ENCODE measurements around the gene CLTB. TPM values are rescaled to one million over a fixed set of nuclear protein-coding genes. Genes with fewer than 3 reads are reported as not detected.

The CLTB gene
- total RNA-seq, 1 donor = 76.5 TPM

DNA sequence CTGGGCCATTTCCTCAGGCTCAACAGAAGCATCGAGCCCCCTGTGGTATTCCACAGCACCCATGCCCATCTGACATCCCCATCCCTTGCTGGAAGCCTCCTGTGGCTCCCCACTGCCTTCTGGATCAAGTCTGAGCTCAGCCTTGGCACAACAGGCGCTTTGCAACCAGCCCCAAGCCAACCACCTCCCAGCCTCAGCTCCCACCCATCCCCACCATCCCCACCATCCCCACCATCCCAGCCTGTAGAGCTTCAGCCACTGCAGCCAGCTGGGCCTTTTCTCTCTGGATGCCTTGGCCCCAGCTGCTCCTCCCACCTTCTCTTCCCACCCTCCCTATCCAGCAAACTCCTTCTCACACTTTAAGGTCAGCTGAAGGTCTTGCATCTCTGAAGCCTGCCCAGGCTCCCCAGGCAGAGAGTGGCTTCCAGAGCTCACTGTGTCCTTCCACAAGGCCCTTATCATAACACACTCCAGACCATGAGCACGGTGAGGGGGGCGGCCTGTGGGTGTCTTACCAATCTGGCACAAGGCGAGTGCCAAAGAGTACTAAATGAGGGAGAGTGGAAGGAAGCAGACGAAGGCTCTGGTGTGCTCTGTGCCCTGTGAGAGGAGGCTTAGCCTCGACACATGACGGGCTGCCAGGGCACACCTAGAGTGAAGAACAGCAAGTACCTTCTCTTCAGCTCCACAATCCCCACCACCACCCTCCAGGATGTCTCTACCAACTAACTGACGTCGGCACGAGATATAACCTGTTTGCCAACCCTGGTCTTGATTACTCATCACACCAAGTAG lies 21.3 kb downstream of the CLTB start:
- H3K4me3 ChIP-seq (ENCODE audit: low read depth, low read length) = no peak overlapping the region
- TF ChIP-seq, protein P1, sequence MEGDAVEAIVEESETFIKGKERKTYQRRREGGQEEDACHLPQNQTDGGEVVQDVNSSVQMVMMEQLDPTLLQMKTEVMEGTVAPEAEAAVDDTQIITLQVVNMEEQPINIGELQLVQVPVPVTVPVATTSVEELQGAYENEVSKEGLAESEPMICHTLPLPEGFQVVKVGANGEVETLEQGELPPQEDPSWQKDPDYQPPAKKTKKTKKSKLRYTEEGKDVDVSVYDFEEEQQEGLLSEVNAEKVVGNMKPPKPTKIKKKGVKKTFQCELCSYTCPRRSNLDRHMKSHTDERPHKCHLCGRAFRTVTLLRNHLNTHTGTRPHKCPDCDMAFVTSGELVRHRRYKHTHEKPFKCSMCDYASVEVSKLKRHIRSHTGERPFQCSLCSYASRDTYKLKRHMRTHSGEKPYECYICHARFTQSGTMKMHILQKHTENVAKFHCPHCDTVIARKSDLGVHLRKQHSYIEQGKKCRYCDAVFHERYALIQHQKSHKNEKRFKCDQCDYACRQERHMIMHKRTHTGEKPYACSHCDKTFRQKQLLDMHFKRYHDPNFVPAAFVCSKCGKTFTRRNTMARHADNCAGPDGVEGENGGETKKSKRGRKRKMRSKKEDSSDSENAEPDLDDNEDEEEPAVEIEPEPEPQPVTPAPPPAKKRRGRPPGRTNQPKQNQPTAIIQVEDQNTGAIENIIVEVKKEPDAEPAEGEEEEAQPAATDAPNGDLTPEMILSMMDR (IDR thresholded peaks at IDR 0.05; ENCODE audit: insufficient read depth, low read length) = no peak
- DNase-seq (ENCODE audit: low read depth) = no peak

DNA sequence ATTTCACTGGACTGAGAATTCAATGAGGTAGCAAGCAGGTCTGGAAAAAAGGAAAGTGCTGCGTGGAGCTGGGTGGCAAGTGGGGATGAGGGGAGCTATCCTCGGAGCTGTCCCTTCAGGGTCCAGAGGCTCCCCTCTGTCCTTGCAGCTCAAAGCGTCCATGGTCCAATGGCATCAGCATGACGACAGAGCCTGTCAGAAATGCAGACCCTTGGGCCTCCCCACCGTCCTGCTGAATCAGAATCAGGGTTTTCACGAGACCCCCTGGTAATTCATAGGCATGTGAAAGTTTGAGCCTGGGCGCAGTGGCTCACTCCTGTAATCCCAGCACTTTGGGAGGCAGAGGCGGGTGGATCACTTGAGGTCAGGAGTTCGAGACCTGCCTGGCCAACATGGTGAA lies 22.2 kb downstream of the CLTB start:
- TF ChIP-seq, protein P1 (IDR thresholded peaks at IDR 0.05; ENCODE audit: insufficient read depth, low read length) = no peak
- DNase-seq (ENCODE audit: low read depth) = no peak
- H3K4me3 ChIP-seq (ENCODE audit: low read depth, low read length) = no peak overlapping the region

DNA sequence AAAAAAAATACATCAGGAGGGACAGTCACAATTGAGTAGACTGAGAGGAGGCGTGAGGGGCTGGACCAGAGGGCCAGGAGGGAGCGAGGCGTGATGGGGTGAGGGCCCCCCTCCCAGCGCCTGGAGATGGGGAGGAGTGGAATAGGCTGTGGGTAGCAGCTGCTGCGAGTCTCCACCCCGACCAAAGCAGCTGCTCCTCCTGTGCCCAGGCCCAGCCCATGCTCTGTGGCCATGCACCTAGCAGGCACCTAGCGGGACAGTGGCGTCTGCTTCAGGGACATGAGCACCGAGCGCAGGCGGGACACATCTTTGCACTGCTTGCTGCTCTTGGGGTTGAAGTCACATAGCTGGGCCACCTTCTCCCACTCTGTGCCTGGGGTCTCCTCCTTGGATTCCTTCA lies 23.8 kb downstream of the CLTB start:
- TF ChIP-seq, protein P1 (IDR thresholded peaks at IDR 0.05; ENCODE audit: insufficient read depth, low read length) = no peak
- DNase-seq (ENCODE audit: low read depth) = no peak
- no peak overlapping the region for H3K4me3 ChIP-seq (ENCODE audit: low read depth, low read length)

DNA sequence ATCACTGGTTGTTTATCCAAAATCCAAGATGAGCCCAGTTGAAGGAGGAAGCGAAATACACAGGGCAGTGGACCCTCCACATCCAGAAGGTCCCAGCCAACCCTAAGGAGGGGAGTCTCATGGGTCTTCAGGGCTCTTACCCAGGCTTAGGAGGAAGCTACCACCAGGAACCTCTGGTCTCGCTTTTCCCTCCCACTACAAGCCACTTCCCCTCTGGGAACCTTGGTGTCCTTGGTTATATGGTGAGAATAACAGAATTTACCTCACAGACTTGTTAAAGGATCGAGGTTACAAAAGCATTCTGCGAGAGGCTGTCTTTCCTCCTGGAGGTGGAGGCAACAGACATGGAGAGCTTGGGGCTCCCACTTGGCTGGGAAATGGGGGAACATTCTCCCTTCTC lies 24.3 kb downstream of the CLTB start:
- H3K4me3 ChIP-seq (ENCODE audit: low read depth, low read length) = no peak overlapping the region
- TF ChIP-seq, protein P1 (IDR thresholded peaks at IDR 0.05; ENCODE audit: insufficient read depth, low read length) = no peak
- DNase-seq (ENCODE audit: low read depth) = no peak

DNA sequence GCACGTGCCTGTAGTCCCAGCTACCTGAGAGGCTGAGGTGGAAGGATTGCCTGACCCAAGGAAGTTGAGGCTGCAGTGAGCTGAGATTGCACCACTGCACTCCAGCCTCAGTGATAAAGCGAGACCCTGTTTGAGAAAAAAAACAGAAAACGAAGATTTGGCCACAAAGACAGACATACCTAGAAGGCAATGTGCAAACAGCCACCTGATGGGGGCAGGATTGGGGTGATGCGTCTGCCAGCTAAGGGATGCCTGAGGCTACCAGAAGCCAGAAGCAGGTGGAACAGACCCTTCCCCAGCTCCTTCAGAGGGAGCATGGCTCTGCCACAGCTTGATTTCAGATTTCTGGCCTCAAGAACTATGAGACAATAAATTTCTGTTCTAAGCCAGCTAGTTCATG lies 24.9 kb downstream of the CLTB start:
- DNase-seq (ENCODE audit: low read depth) = no peak
- H3K4me3 ChIP-seq (ENCODE audit: low read depth, low read length) = no peak overlapping the region
- TF ChIP-seq, protein P1 (IDR thresholded peaks at IDR 0.05; ENCODE audit: insufficient read depth, low read length) = no peak

DNA sequence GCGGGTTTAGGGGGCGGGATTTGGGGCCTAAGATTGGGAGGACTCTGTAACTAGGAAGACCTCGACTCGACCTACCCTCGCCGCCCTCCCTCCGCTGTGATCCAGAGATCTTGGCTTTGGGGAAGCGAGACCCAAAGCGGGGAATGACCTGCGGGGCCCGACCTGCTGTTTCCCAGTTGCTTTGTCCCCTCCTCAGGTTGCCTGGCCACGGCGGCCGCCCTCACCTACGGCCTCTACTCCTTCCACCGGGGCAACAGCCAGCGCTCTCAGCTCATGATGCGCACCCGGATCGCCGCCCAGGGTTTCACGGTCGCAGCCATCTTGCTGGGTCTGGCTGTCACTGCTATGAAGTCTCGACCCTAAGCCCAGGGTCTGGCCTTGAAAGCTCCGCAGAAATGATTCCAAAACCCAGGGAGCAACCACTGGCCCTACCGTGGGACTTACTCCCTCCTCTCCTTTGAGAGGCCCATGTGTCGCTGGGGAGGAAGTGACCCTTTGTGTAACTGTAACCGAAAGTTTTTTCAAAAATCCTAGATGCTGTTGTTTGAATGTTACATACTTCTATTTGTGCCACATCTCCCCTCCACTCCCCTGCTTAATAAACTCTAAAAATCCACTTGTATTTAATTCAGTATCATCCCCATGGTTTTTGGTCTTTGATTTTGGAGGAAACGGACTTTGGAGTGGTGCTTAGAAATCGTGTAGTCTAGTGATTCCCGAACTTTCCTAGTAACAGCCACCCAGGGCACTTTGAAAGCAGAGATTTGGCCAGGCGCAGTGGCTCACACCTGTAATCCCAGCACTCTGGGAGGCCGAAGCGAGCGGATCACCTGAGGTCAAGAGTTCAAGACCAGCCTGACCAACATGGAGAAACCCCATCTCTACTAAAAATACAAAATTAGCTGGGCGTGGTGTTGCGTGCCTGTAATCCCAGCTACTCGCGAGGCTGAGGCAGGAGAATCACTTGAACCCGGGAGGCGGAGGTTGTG lies 26.9 kb downstream of the CLTB start:
- TF ChIP-seq, protein P1 (IDR thresholded peaks at IDR 0.05; ENCODE audit: insufficient read depth, low read length) = no peak
- no peak for DNase-seq (ENCODE audit: low read depth)
- peak overlapping the region; percentile 71 for H3K4me3 ChIP-seq (ENCODE audit: low read depth, low read length)

Measured in fibroblast of the aortic adventitia (primary cell).